Activated CD8-positive, alpha-beta memory T cell treated with anti-CD3 and anti-CD28 coated beads for 36 hours (primary cell): ENCODE data around the gene GNG3. TPM values are rescaled to one million over a fixed set of nuclear protein-coding genes. Genes with fewer than 3 reads are reported as not detected.

ENCODE experiments used
- CTCF ChIA-PET: fragments of 350-600 bp; sonication (Branson Sonifier 250); formaldehyde crosslinking; loops from one replicate; lab custom pipeline; 2021; ENCODE audit warnings: antibody characterized with exemption; lab: Charles Lee
- POLR2A ChIA-PET: fragments of 350-600 bp; sonication (Branson Sonifier 250); formaldehyde crosslinking; loops from one replicate; lab custom pipeline; 2021; ENCODE audit warnings: antibody characterized with exemption; lab: Charles Lee
- total RNA-seq, 2 experiments: library from RNA; stranded (reverse); gene quantifications; one replicate each; pipeline ENCODE4 v1.2.3, GENCODE V29; 2021

Gene GNG3
- total RNA-seq, 2 experiments from 2014 or later: not detected

DNA sequence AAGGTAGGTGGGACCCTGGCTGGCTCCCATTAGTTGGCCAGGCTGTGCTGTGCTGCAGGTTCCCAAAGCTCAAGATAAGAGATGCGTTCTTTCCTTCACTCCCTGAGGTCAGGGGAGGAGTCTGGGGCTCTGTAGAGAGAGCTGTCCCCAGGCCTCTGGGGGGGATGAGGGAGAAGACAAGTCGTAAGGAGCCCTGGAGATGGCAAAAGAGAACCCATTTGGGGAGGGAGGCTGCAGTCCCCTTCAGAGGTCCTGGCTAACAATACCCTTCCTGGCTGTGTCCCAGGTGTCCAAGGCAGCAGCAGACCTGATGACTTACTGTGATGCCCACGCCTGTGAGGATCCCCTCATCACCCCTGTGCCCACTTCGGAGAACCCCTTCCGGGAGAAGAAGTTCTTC, 916 bp downstream of the GNG3 start:
- POLR2A ChIA-PET: interaction anchor here (0.6 to 2.2 kb wide), 4 partner anchors 19 to 133 kb away, joined by 3 to 6 read pairs (median 4); partner anchors contain the start of genes GANAB, HNRNPUL2 and MTA2
- CTCF ChIA-PET: interaction anchor here (3.4 kb wide), 1 partner anchor 14 kb away, joined by 20 read pairs; no protein-coding TSS in a partner anchor

DNA sequence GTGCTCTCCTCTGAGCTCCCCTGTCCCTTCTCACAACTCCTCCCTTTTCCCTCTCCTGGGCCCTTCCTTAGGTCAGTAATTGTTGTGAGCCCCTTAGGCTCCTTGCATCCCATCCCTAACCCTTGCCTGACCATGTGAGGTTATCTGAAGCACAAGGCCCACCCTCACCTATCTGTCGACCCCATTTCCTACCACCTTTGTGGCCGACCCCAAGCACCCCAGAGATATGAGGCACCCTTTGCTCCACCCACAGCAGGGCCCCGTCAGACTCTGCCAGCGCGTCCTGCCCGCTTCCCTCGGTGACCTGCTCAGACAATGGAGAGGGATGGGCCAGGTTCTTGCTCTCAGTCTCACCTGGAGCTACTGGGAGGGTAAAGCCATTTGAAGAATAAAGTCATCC, 1.3 kb downstream of the GNG3 start:
- ChIA-PET POLR2A (interaction anchor here (0.6 to 2.2 kb wide), 7 partner anchors 19 to 147 kb away, joined by 3 to 6 read pairs (median 3); partner anchors contain the start of genes GANAB, HNRNPUL2, MTA2 and NXF1), CTCF (interaction anchor here (0.6 to 1.5 kb wide), 2 partner anchors 19 to 367 kb away, joined by 3 to 4 read pairs; partner anchors contain the start of gene HNRNPUL2)

DNA sequence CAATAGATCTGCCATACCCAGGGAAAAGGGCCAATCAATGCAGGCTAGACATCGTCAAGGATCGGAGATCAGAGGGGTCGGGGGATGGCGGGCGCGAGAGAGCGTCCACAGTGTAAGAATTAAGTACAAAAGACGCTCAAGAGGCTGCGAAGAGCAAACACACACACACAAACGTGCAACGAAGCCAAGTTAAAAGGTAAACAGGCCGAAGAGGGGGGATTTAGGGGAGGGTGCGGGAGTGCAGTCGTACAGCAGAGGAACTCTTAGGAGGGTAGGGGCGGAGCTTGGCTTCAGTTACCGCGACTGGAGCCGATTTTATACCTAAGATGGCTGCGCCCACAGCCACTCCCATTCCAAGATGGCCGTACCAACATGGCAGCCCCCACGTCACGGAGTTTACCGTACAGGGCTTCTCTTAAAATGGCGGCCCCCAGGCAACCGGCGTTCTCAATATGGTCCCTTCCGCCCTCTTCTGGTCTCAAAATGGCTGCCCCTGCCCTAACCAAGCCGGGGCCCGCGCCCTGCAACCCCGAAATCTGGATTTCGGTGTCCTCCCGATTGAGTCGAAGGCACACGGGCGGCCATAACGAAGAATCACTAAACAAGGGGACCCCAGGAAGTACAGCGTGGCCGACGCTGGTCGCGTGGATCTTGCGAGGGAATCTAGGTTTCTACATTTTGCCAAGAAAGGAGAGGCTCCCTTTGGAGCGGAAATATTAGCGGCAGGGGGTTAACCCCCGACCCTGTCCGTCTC, 1.9 kb downstream of the GNG3 start:
- CTCF ChIA-PET: interaction anchor here (0.6 to 1.5 kb wide), 2 partner anchors 18 to 367 kb away, joined by 3 to 4 read pairs; partner anchors contain the start of gene HNRNPUL2
- POLR2A ChIA-PET: interaction anchor here (0.6 to 2.2 kb wide), 8 partner anchors 16 to 146 kb away, joined by 3 to 6 read pairs (median 3); partner anchors contain the start of genes C11orf98, CSKMT, GANAB and HNRNPUL2

DNA sequence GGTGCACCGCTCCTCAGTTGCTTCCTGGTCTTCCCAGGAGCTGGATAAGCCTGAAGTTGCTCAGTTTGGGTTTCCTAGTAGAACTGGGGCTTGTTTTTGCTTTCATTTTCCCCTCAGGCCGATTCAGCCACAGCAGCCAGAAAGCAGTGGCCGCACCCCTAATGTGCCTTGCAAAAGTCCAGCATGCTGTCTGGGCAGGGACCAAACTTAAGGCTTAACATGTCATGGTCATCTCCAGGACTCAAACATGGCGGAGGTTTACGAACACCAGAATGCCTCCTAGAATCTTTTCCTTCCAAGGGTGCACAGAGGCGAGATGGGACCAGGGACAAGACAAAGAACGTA, 2.5 kb downstream of the GNG3 start:
- POLR2A ChIA-PET: interaction anchor here (0.6 to 2.2 kb wide), 6 partner anchors 16 to 146 kb away, joined by 3 to 6 read pairs (median 3); partner anchors contain the start of genes C11orf98, CSKMT, MTA2 and NXF1

DNA sequence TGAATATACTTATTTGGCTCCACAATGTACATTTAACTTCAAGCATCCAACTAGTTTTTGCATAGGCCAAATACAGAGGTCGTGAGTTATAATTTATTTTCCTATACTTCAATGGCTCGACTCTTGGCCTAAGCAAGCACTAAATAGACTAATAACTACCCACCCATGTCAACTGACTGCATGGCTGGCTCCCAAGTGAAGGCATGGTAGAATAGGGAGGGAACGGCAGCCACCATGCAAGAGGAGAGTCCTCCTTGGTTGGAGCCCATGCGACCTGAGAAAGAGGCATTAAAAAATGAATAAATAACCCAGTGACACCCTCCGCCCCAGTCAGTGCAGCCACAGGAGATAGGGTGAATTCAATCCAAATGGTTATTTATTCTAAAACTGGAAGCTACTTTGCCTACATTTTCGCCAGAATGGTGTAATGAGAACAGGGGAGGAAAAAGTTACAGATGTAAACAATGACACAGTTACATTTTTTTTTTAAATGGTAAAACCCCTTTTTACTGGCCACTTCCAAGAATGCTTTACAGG, 4.9 kb downstream of the GNG3 start:
- CTCF ChIA-PET: interaction anchor here (0.6 to 0.7 kb wide), 2 partner anchors 264 to 1322 kb away, joined by 3 read pairs; no protein-coding TSS in a partner anchor
- POLR2A ChIA-PET: interaction anchor here (0.6 to 1.2 kb wide), 2 partner anchors 37 to 41 kb away, joined by 4 read pairs; partner anchors contain the start of genes LBHD1 and UQCC3

More for the DNA sequence above, 2.5 kb downstream of the GNG3 start:
- CTCF ChIA-PET: interaction anchor here (1.5 kb wide), 1 partner anchor 17 kb away, joined by 4 read pairs; the partner anchor contains the start of gene HNRNPUL2

DNA sequence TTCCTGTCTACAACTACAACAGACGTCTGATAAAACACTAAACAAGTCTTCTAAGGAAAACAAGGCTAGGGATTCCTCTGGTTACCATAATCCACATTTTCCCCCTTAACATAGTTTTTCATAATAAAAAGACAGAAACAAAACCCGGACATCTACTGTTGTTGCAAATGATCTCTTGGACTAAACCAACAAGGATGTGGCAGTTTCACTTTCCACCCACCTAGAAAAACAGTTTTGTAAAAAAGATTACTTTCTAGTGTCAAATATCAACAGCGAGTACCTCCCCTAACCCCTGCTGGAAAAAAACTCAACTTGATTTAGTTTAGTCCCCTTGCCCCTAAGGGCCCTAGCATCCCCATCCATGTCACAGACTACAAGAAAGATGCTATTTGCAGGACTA, 5.4 kb downstream of the GNG3 start:
- ChIA-PET CTCF (interaction anchor here (0.7 kb wide), 1 partner anchor 263 kb away, joined by 3 read pairs; no protein-coding TSS in a partner anchor), POLR2A (no interaction called here)

DNA sequence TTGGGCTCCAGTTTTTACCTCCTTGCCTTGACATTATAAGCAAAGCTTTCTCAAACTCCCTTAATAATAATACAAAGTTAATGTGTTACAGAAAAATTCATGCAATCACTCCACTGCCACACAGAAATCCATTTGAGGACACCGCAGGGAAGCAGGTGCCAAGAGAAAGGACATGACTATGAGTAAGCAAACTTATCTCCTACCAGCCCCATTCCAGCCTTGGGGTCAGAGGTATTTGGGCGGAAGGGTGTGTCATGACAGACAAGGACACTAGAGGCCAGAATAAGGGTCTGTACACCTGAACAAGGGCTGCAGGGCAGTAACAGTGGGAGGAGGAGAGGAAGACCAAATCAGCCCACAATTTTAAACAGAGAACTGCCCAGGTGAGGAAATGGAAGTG, 5.9 kb downstream of the GNG3 start:
- ChIA-PET CTCF (interaction anchor here (1.1 kb wide), 1 partner anchor 56 kb away, joined by 3 read pairs; no protein-coding TSS in a partner anchor), POLR2A (no interaction called here)

DNA sequence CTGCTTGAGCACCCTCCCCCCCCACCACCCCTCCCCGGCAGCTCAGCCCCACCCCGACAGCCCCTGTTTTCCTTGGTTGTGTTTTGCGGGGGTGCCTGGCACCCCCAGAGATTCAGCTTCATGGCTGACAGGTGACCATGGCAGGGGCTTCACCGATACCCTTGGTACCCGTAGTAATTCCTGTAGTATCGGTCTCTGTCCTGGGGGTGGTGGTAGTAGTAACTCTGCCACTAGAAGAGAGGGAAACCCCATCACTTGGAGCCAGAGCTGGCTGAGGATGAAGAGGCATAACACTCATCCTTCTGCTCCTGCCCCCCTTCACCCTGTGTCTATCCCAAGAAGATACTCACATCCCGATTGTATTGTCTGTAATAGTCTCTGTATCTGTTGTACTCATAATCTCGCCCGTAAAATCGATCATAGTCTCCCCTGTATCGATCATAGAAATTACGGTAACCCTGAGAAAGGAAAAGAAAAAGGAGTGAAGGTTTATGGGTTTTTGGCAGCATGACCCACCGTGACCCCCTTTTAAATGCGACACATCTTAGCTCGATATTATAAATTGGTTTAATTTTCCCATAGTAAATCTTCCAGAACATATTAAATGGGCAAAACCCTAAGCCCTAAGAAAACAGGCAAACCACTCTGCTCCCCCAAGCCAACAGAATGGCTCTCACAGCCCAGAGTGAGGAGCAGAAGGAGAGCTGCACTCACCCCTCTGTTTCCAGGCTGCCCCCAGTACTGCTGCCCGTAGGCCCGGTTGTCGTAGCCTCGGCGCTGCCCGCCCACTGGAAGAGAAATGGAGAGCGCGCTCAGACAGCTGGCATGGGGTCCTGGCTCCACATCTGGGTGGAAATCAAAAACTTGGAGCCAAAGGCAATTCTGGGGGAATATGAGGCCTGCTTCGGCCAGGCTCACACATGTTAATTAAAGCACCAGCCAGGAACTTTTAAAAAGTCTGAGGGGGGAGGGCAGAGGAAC, 8.0 kb downstream of the GNG3 start:
- ChIA-PET CTCF (interaction anchor here (0.6 to 1.0 kb wide), 2 partner anchors 104 to 151 kb away, joined by 3 read pairs; no protein-coding TSS in a partner anchor), POLR2A (interaction anchor here (0.6 kb wide), 1 partner anchor 122 kb away, joined by 5 read pairs; no protein-coding TSS in a partner anchor)

DNA sequence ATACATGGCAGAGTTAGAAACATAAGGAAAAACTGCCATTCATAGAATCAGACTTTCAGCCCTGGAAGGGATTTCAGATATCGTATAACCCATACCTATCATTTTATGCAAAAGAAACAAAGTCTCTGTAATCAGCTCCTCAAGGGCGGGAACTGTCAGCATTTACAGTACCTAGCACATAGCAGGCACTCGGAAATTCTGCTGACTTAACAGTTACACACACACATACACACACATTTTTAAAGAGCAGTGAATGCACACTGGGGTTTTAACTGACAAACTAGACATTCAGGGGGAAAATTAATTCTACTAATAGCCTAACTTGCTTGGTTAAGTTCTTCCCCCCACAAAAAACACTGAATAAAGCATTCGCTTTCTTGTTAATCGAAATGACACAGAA, 8.7 kb downstream of the GNG3 start:
- POLR2A ChIA-PET: interaction anchor here (0.6 kb wide), 1 partner anchor 123 kb away, joined by 5 read pairs; no protein-coding TSS in a partner anchor
- CTCF ChIA-PET: interaction anchor here (0.6 to 1.0 kb wide), 2 partner anchors 105 to 150 kb away, joined by 3 read pairs; no protein-coding TSS in a partner anchor

DNA sequence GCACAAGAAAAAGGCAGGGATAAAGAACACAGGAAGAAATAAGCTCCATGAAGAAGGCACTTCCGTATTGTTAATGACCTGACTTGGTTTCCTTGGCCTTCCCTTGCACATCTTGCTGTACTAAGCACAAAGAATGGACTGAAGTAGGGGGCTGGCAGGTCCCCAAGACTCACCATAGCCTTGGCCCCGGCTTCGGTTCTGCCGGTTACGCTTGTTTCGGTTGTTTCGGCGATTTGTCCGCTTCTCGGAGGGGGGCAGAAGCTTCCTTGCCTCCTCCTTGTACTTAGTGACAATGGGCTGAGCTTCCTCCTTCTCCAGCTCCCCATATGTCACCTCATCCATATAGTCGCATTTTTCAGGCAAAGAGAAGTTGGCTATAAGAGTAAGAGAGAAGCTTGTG, 9.3 kb downstream of the GNG3 start:
- ChIA-PET CTCF (no interaction called here), POLR2A (interaction anchor here (0.5 to 0.7 kb wide), 2 partner anchors 44 to 113 kb away, joined by 3 to 6 read pairs; no protein-coding TSS in a partner anchor)

DNA sequence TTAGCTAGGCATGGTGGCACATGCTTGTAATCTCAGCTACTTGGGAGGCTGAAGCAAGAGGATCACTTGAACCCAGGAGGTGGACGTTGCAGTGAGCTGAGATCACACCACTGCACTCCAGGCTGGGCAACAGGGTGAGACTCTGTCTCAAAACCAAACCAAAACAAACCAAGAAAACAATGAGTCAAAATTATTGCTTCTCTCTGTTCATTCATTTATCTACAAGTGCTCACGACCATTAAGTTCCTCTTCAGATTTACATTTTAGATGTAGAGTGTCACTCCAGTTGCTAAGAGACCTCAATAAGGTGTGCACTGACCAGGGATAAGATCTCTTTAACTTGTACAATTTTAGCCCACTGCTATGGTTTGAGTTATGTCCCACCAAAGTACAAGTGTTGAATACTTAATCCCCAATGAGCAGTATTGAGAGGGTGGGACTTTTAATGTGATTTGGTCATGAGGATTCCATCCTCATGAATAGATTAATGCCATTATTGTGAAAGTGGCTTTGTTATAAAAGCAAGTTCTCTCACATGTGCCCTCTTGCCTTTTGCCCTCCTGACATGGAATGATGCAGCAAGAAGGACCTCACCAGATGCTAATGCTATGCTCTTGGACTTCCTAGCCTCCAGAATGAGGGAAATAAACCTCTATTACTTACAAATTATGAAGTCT, 12.0 kb downstream of the GNG3 start:
- CTCF ChIA-PET: no interaction called here
- POLR2A ChIA-PET: no interaction called here

DNA sequence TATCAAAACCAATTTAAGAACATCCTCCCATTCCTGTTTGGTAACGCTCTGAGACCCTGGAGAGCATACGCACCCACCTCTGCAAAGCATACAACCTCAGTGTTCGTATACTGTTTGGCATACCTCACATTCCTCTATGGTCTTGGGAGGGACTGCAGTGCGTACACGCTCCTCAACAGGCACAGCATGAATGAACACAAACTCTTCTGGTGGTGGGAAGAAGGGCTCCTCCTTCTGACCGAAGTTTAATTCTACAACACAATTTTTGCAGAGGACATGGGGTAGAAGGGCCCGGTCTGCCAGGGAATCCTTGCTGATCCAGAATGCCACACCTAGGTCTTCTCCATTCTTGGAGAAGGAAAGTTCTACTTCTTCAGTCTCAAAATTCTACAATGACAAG, 14.5 kb downstream of the GNG3 start:
- ChIA-PET POLR2A (no interaction called here), CTCF (no interaction called here)

DNA sequence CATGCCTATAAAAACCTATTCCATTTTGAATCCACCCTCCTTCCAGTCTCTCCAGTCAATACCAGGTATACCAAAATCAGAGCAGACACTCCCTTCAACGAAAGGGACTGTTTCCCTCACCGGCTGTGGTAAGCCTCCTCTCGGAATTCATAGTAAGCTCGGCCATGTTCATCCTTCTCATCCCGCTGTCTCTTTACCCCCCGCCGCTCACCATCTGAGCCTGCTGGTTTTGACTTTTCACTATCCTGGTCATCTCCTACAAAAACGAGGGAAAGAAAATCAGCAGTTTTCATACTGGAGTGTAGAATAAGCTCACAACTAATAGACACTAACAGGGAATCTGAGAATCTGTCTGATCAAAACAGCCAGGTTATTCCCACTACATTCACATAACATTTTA, 16.7 kb downstream of the GNG3 start:
- CTCF ChIA-PET: interaction anchor here (0.8 to 1.5 kb wide), 2 partner anchors 40 to 62 kb away, joined by 3 to 8 read pairs; no protein-coding TSS in a partner anchor
- POLR2A ChIA-PET: no interaction called here

DNA sequence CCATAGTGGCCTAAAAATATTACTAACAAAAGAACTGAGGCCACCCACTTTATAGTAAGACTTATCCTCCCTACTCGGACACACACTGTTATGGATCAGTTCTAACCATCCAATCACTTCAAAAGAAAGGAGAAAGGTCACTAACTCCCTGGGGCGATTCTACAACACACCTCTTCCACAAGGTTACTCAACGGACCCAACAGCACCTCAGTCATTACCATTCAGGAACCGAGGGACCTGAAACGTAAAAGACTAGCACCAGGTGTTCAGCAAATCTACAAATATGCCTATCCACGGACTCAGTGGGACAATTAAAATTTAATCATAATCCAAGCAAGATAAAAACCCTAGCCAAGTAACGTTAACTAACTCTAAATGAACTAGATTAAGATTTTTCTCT, 18.2 kb downstream of the GNG3 start:
- ChIA-PET CTCF (interaction anchor here (1.0 kb wide), 1 partner anchor 65 kb away, joined by 3 read pairs; no protein-coding TSS in a partner anchor), POLR2A (interaction anchor here (0.6 to 2.9 kb wide), 4 partner anchors 16 to 130 kb away, joined by 3 to 13 read pairs (median 4); no protein-coding TSS in a partner anchor)

DNA sequence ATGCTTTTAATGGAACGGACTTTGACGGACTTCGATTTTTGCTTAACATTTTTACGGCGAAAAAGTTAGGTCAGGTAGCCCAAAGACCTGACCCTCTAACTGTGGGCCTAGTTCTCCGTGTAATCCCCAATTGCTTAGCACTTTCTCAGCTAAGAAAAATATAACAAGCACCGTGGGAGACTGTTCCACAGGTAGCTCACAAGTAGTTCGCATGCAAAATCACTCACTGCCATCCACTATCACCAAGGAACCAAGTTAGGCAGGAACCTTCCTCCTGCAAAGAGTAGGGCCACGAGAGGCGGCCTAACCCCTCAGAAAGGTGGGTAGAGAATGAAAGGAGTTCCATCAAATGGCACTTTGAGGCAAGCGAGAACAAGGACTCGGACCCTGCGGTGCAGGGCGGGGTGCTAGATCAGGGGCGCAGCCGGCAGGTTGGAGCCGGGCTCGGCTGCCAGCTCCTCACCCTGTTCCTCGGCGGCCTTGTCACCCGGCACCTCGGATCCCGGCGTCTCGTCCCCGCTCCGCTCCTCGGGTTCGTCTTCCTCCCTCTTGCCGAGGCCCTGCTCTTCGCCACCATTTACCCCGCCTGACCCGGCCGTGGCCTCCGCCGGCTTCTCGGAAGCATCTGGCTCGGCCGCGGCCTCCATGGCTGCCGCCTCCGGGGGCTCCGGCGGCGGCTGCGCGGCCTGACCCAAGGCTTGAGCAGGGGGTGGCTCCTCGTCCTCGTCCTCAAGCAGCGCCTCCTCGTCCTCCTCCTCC, 18.9 kb downstream of the GNG3 start:
- CTCF ChIA-PET: interaction anchor here (0.6 to 2.1 kb wide), 7 partner anchors 17 to 64 kb away, joined by 3 to 11 read pairs (median 4); partner anchors contain the start of genes TAF6L and ZBTB3
- POLR2A ChIA-PET: interaction anchor here (0.6 to 2.9 kb wide), 12 partner anchors 15 to 135 kb away, joined by 3 to 26 read pairs (median 5); partner anchors contain the start of genes C11orf98, CSKMT, LBHD1 and STX5

DNA sequence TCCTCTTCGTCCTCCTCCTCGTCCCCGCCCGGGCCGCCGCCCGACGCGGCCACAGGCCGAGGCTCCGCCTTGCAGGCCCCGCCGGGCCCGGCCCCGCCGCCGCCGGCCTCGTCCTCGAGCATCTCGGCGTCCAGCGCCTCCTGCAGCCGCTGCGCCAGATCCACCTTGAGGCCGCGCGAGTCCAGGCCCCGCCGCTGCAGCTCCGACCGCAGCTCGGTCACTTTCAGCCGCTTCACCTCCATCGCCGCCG, 19.4 kb downstream of the GNG3 start:
- ChIA-PET POLR2A (interaction anchor here (0.5 to 2.9 kb wide), 14 partner anchors 9 to 153 kb away, joined by 3 to 26 read pairs (median 5); partner anchors contain the start of genes C11orf98, CSKMT, EEF1G and LBHD1), CTCF (interaction anchor here (0.6 to 2.1 kb wide), 5 partner anchors 17 to 59 kb away, joined by 3 to 11 read pairs (median 4); partner anchors contain the start of genes TAF6L and ZBTB3)
